Esophagus muscularis mucosa (tissue), 4 donors: ENCODE measurements around the gene ADAMTS17. TPM values are rescaled to one million over a fixed set of nuclear protein-coding genes. Genes with fewer than 3 reads are reported as not detected.
"Not testable (repeated sequence)": the region's sequence is repeated elsewhere in the genome, so short reads cannot be mapped to it uniquely, and the experiment has no call there.

Experiments used
- DNase-seq: peaks from one replicate; pipeline ENCODE4 v3.0.0-alpha.2; 2017; ENCODE audit errors: extremely low spot score
- H3K27ac ChIP-seq, 4 donors: fragments of 200-600 bp; sonication (generic); replicated peaks in 1 of 4; 1 replicate in 3 of 4; 2 replicates in 1 of 4; pipeline ENCODE4 v1.5.1; 2016 to 2019; ENCODE audit warnings: mild to moderate bottlenecking in 1 of 4
- H3K27me3 ChIP-seq, 4 donors: fragments of 200-600 bp; sonication (generic); one replicate each; pipeline versions ENCODE4 v1.5.1 to v1.6.0; 2016 to 2019
- H3K36me3 ChIP-seq, 4 donors: fragments of 200-600 bp; sonication (generic); one replicate each; pipeline ENCODE4 v1.5.1; 2016 to 2019
- H3K4me1 ChIP-seq, 4 donors: fragments of 200-600 bp; sonication (generic); one replicate each; pipeline ENCODE4 v1.5.1; 2016 to 2019
- H3K4me3 ChIP-seq, 4 donors: fragments of 200-600 bp; sonication (generic); 1 replicate in 2 of 4; 2 replicates in 2 of 4; pipeline ENCODE4 v1.5.1; 2016 to 2019; ENCODE audit warnings: mild to moderate bottlenecking in 4 of 4, moderate library complexity in 1 of 4
- H3K9me3 ChIP-seq, 4 donors: fragments of 200-600 bp; sonication (generic); 1 replicate in 3 of 4; 2 replicates in 1 of 4; pipeline ENCODE4 v1.5.1; 2016 to 2019
- CTCF ChIP-seq, 3 experiments: fragments of 200-600 bp in 2 of 3; fragments of 450-650 bp in 1 of 3; sonication (generic) in 2 of 3; IDR thresholded peaks; one replicate each; pipeline ENCODE4 v1.5.1; 2017 to 2019; ENCODE audit warnings: antibody characterized with exemption in 3 of 3, mild to moderate bottlenecking in 2 of 3, moderate library complexity in 1 of 3
- EP300 ChIP-seq: sonication (generic); formaldehyde crosslinking; IDR thresholded peaks from one replicate; pipeline ENCODE4 v1.6.1; 2017; ENCODE audit warnings: antibody characterized with exemption
- POLR2A ChIP-seq: fragments of 450-650 bp; IDR thresholded peaks from one replicate; pipeline ENCODE4 v1.6.1; 2017; ENCODE audit warnings: antibody characterized with exemption, moderate library complexity, mild to moderate bottlenecking, low read depth
- POLR2AphosphoS5 ChIP-seq, 2 donors: sonication (generic); formaldehyde crosslinking; IDR thresholded peaks; one replicate each; pipeline ENCODE4 v1.6.1; 2017; ENCODE audit warnings: antibody characterized with exemption in 2 of 2
- WGBS: methylation state at CpG from one replicate; pipeline ENCODE4 v1.1.5; 2018; 5-methylcytosine and 5-hydroxymethylcytosine counted together
- intact Hi-C: fragments of 100-400 bp; cut with DNase I; formaldehyde crosslinking; loops from one replicate; pipeline ENCODE4 v1.15.1; 2023
- total RNA-seq, 4 donors: library from RNA; depleted of rRNA; stranded (reverse); fragments of >200 nt; gene quantifications; one replicate each; pipeline versions ENCODE4 v1.1.0 to v1.2.1, GENCODE V29; 2016

ADAMTS17 gene
- total RNA-seq, 4 donors from 2014 or later = 5.3 to 12.0 (median 6.6) TPM

GRCh38 chr15:99929266-99929665, 412.5 kb downstream of the ADAMTS17 start:
- Histone ChIP-seq H3K4me3 (no peak overlapping the region), H3K36me3 (no peaks in the 10 kb centered on the region), H3K9me3 (no peaks in the 10 kb centered on the region), H3K27me3 (no peaks in the 10 kb centered on the region), H3K27ac (no peak overlapping the region), H3K4me1 (peaks cover 6 to 19% (median 12%) of the 10 kb centered on the region in 4 donors)
- 93% methylated on average over 11 of the region's 11 CpGs for WGBS
- TF ChIP-seq CTCF (IDR thresholded peaks at IDR 0.05) (no peak), POLR2A (no peak), POLR2AphosphoS5 (IDR thresholded peaks at IDR 0.05) (no peak), EP300 (no peak)
- DNase-seq = peak; percentile 42
- intact Hi-C loops = loop anchor here (2.0 kb wide), 1 partner anchor 410 kb away; no protein-coding TSS in a partner anchor

GRCh38 chr15:99928429-99928981, 413.3 kb downstream of the ADAMTS17 start:
- peaks cover 6 to 19% (median 12%) of the 10 kb centered on the region in 4 donors for H3K4me1 ChIP-seq
- H3K27me3 ChIP-seq = no peaks in the 10 kb centered on the region
- peak overlapping the region; percentile 74 to 80 (median 76) for H3K27ac ChIP-seq
- TF ChIP-seq POLR2AphosphoS5 (IDR thresholded peaks at IDR 0.05) (peak in 1 of 2 donors; percentile 59), POLR2A (no peak), EP300 (no peak), CTCF (IDR thresholded peaks at IDR 0.05) (peak; percentile 66 to 69 (median 67))
- WGBS = 23% methylated on average over 24 of the region's 38 CpGs
- peak overlapping the region; percentile 44 to 58 (median 51) for H3K4me3 ChIP-seq
- intact Hi-C loops = loop anchor here (2.0 kb wide), 1 partner anchor 410 kb away; no protein-coding TSS in a partner anchor
- no peaks in the 10 kb centered on the region for H3K36me3 ChIP-seq
- no peaks in the 10 kb centered on the region for H3K9me3 ChIP-seq
- peak; percentile 92 for DNase-seq

- intact Hi-C loops = not testable (repeated sequence)
- WGBS = no CpG with 5 or more reads among the region's 48 CpGs
- peak overlapping the region; percentile 46 to 70 (median 46) for H3K4me3 ChIP-seq
Measured at GRCh38 chr15:99926532-99926931, 415.2 kb downstream of the ADAMTS17 start.

GRCh38 chr15:99925661-99926461, 415.9 kb downstream of the ADAMTS17 start:
- Histone ChIP-seq H3K27ac (peak overlapping the region; percentile 34 to 84 (median 68)), H3K4me1 (peaks cover 6 to 19% (median 12%) of the 10 kb centered on the region in 4 donors), H3K9me3 (no peaks in the 10 kb centered on the region), H3K27me3 (no peaks in the 10 kb centered on the region), H3K36me3 (no peaks in the 10 kb centered on the region), H3K4me3 (peak overlapping the region; percentile 46 to 70 (median 46))
- no peak for TF ChIP-seq EP300
- no peak for TF ChIP-seq CTCF (IDR thresholded peaks at IDR 0.05)
- no peak for TF ChIP-seq POLR2AphosphoS5 (IDR thresholded peaks at IDR 0.05)
- no peak for TF ChIP-seq POLR2A
- 40% methylated on average over 9 of the region's 33 CpGs for WGBS
- DNase-seq = peak; percentile 88
- intact Hi-C loops = no loop called here

More at GRCh38 chr15:99926532-99926931, 415.2 kb downstream of the ADAMTS17 start:
- H3K36me3 ChIP-seq, DNase-seq, H3K9me3 ChIP-seq, H3K27me3 ChIP-seq: not testable (repeated sequence)
- Histone ChIP-seq H3K27ac (peak overlapping the region in 1 of 4 donors; percentile 34), H3K4me1 (peaks cover 6 to 19% (median 12%) of the 10 kb centered on the region in 4 donors)

- Histone ChIP-seq H3K9me3 (no peaks in the 10 kb centered on the region), H3K4me3 (no peak overlapping the region), H3K27me3 (no peaks in the 10 kb centered on the region), H3K36me3 (no peaks in the 10 kb centered on the region), H3K27ac (no peak overlapping the region), H3K4me1 (peaks cover 2 to 14% (median 8%) of the 10 kb centered on the region in 4 donors)
- TF ChIP-seq CTCF (IDR thresholded peaks at IDR 0.05) (no peak), EP300 (no peak), POLR2A (no peak), POLR2AphosphoS5 (IDR thresholded peaks at IDR 0.05) (no peak)
- intact Hi-C loops = no loop called here
- 57% methylated on average over 3 of the region's 3 CpGs for WGBS
- DNase-seq = no peak
Measured at GRCh38 chr15:99923711-99924110, 418.1 kb downstream of the ADAMTS17 start.
